GM21390 (cell line): Measurements from ENCODE around the gene ZC3H4.
"Not testable (repeated sequence)": the region's sequence is repeated elsewhere in the genome, so short reads cannot be mapped to it uniquely, and the experiment has no call there.

Experiments used
- ATAC-seq: cut with Tn5 transposase; IDR thresholded peaks from one replicate; pipeline ENCODE4 v1.9.1; 2021; ENCODE audit not compliant: unreplicated experiment

ZC3H4 gene

GRCh38 chr19:47057328-47057727, 56.2 kb downstream of the ZC3H4 start:
- no peak for ATAC-seq

- ATAC-seq = no peak
Measured at GRCh38 chr19:47056411-47056810, 57.2 kb downstream of the ZC3H4 start.

DNA sequence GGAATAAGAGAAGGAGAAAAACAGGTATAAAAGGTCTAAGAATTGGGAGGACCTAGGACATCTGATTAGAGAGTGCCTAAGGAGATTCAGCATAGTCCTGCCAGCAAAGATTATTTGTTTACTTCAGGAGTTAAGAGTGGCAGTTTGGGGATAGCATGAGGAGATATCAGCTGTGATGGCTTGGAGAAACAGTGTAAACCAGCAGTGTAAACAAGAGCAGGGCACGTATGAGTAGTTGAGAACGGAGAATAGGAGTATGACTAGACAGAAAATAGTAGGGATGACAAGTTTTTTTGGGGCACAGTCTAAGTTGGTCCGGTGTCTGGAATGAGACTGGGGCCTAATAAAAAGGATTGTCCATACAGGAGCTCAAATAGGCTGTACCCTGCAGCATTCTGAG, 63.0 kb downstream of the ZC3H4 start:
- ATAC-seq = not testable (repeated sequence)

DNA sequence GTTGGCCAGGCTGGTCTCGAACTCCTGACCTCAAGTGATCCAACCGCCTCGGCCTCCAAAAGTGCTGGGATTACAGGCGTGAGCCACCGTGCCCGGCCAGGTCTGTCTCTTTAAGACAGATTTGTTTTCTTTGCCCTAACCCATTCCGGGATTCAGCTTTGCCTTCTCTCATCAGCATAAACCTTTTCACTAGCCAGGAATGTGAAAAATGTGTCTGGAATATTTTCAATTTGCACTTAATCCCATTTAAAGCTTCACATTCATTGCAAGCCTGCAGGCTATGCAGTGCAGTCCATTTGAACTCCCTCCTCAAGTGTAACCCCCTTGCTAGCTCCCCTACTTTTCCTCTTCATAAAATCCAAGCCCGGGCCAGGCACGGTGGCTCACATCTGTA, 64.3 kb downstream of the ZC3H4 start:
- ATAC-seq = no peak

GRCh38 chr19:47047763-47048405, 65.7 kb downstream of the ZC3H4 start:
- ATAC-seq = peak; percentile 39

GRCh38 chr19:47047272-47047762, 66.3 kb downstream of the ZC3H4 start:
- no peak for ATAC-seq

GRCh38 chr19:47045867-47046470, 67.6 kb downstream of the ZC3H4 start:
- no peak for ATAC-seq

DNA sequence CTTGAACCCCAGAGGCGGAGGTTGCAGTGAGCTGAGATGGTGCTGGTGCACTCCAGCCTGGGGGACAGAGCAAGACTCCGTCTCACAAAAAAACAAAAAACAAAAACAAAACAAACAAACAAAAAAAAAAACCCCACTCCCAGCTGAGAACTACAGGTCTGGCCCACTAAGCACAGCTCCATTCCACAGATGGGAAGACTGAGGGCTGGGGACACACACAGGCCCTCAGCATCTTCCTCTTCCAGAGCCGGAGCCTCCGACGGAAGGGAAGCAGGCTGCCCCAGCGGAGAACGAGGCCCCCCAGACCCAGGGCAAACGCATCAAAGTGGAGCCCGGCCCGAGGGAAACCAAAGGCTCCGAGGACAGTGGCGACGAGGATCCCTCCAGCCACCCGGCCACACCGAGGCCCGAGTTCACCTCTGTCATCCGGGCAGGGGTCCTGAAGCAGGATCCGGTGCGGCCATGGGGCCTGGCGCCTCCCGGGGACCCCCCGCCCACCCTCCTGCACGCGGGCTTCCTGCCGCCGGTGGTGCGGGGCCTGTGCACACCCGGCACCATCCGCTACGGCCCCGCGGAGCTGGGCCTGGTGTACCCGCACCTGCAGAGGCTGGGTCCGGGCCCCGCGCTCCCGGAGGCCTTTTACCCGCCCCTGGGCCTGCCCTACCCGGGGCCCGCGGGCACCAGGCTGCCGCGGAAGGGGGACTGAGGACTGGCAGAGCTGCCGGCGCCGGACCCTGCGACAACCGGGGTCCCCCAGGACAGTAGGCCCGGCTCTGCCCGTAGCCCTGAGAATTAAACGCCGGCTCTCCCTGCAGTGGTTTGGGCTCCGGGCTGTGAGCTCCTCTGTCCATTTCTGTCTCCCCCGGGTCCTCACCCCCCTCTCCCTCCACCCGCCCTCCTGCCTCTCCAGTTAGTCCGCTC, 68.4 kb downstream of the ZC3H4 start:
- ATAC-seq = no peak

DNA sequence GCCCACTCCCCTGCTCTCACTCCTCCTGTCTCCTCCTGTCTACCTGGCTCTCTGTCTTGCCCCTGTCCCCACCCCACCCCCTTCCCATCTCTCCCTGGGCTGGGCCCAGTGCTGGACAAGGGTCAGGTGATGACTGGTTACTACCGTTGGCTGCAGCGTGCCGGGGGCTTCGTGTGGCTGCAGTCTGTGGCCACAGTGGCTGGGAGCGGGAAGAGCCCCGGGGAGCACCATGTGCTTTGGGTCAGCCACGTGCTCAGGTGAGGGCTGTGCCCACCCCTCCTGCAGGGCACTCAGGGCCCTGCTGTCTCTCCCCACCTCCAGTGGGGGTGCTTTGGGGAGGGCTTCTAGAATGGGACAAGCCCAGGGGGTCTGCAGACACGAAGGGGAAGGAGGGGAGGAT, 72.7 kb downstream of the ZC3H4 start:
- ATAC-seq = no peak

DNA sequence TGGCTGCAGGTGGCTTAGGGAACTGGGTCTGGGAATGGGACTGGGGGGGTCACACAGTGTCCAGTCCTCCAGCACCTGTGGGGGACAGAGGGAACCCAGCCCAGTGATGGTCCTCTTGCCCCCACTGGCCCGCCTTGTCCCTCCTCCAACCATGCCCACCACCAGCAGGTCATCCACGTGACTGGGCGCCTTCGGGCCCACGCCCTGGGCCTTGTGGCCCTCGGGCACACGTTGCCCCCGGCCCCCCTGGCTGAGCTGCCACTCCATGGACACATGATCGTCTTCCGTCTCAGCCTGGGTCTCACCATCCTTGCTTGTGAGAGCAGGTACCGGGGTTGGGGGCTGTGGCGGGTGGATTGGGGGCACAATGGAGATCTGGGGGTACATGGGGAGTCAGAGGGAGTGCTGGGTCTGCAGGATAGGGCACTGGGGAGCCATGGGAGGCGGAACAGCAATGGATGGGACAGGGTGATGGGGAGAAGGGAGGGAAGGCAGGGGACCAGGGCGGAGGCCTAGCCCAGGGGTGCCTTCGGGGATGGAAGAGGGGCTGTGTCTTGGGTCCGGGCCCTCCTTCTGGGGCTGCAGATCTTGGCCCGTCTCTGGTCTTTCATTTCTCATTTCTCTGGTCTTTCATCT, 74.2 kb downstream of the ZC3H4 start:
- ATAC-seq = no peak

DNA sequence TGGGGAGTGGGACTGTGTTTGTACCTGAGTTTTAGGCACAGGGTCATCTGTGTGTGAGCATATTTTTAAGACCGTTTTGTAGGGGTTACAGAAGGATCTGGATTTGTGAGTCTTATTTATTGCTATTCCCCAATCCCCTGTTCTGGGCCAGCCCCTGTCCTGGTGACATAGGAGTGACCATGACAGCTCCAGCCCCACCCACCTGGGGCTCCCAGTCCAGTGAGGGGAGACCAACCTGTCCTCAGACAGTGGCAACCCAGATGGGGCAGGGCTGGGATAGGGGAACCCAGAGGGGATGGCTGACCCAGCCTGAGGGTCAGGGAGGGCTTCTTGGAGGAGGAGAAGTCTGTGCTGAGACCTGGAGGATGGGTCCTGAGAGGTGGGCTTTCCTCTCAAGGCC, 75.8 kb downstream of the ZC3H4 start:
- no peak for ATAC-seq

DNA sequence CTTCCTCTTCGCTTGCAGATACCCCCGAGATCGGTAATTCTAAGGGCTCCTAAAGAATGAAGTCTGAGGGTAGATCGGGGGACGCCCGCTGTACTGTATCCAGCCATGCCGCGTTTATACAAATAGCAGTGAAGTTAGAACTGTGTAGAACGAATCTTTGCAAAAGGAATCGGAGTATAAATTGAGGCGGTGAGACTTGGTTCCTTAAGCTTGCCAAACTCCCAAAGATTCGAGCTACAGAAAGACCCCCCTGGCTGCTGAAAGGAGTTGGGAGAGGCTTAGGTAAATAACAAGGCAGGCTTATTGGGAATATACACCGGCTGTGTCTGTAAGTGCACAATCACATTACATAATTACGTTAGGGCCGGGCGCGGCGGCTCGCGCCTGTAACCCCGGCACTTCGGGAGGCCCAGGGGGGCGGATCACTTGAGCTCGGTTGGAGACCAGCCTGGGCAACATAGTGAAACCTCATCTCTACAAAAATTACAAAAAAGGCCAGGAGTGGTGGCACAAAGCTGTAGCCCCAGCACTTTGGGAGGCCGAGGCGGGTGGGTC, 77.4 kb downstream of the ZC3H4 start:
- no peak for ATAC-seq

DNA sequence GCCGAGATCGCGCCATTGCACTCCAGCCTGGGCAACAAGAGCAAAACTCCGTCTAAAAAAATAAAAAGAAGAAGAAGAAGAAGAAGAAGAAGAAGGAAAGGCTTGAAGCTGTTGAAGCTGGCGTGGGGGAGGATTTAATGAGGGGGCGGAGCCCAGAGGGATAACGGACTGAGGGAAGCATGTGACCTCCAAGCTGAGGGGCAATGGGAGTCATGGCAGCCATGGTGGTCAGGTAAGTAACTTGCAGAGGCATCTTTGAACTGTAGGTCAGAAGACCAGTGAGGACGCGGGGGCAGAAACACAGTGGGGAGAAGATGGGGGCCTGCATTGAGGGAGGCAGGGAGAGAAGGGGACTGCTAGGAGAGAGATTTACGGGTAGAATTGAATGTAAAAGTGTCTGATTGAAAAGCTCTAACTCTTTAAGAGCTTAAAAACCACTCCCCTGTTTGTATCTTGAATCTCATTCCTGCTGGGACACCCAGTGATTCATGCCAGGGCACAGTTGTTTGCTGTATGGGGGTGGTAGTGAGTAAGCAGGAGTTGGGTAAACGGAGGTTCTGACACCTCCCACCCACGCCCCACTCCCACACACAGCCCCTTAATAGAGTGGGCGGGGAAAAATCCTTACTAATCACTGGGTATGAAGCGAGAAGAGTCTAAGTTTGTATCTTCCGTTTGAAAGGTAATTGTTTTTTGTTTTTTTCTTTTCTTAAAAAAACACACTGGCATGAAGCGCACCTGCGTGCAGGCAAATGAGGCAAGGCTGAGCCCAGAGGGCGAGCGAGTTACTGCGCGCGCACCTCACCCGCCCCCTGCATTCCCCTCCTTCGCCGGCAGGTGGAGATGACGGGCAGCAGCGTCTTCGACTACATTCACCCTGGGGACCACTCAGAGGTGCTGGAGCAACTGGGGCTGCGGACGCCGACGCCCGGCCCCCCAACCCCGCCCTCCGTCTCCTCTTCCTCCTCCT, 78.2 kb downstream of the ZC3H4 start:
- peak; percentile 80 for ATAC-seq

- ATAC-seq = no peak
Measured at GRCh38 chr19:47032171-47032811, 81.3 kb downstream of the ZC3H4 start.

DNA sequence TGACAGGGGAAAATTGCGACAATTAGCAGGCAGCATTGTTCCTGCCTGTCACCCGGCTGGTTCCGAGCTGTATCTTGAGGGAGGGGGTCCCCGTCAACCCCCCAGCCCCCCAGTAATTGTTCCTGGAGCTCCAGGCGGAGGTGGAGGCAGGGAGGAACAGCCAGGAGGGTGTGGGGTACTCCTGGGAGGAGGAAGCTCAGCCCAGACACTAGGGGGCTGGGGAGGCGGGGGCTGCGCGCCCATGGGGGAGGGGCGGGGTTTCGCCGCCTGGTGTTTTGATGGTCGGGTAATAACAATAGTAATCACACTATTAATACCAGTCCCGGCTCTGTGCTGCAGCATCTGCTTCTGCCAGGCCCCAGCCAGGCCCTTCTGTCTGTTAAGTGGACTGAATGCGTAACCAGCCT, 85.4 kb downstream of the ZC3H4 start:
- no peak for ATAC-seq

- ATAC-seq = no peak
Measured at GRCh38 chr19:47027586-47028088, 85.9 kb downstream of the ZC3H4 start.

DNA sequence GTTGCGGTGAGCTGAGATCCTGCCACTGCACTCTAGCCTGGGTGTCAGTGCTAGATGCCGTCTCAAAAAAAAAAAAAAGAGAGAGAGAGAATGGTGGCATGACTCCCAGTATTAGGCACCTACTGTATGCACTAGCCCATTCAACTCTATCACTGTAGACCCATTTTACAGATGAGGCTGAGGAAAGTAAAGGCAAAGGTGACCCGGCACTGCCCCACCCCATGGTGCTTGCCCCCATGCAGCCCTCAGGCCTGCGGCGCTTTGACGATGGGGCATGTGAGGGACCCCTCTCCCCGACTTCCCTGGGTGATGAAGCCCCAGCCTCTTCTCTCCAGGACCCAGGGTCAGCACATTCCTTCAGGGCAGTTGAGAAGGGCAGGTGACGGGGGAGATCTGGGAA, 86.7 kb downstream of the ZC3H4 start:
- ATAC-seq = no peak

GRCh38 chr19:47026156-47026555, 87.4 kb downstream of the ZC3H4 start:
- ATAC-seq = no peak

DNA sequence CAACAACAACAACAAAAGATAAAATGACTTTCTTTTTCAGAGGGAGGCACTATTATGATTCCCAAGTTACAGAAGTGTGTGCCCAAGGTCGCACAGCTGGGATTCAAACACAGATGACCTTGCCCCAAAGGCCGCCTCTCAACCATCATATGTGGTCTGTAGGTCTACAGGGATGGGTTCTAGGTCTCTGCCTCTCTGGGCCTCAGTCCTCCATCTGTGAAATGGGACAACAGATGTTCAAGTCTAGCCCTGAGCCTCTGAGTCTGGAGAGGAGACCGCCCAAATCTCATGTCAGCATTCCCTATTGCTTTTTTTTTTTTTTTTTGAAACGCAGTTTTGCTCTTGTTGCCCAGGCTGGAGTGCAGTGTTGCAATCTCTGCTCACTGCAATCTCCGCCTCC, 89.1 kb downstream of the ZC3H4 start:
- no peak for ATAC-seq
